DOHH2 (cell line): Measurements from ENCODE around the gene KIR2DL4.
"Not testable (repeated sequence)": the region's sequence is repeated elsewhere in the genome, so short reads cannot be mapped to it uniquely, and the experiment has no call there.

Experiments used
- H3F3A ChIP-seq: fragments of 200-600 bp; sonication (generic), shearing (Covaris generic); 2 replicates; pipeline ENCODE4 v1.6.0; 2016; ENCODE audit warnings: antibody characterized with exemption, mild to moderate bottlenecking; ENCODE audit not compliant: control insufficient read depth, insufficient read depth
- H3K27ac ChIP-seq: fragments of 200-600 bp; sonication (generic); 2 replicates; pipeline ENCODE4 v1.5.1; 2014; ENCODE audit warnings: low read depth, mild to moderate bottlenecking, low read length, moderate library complexity
- H3K27me3 ChIP-seq: fragments of 200-600 bp; sonication (generic); 2 replicates; pipeline ENCODE4 v1.6.1; 2014; ENCODE audit warnings: mild to moderate bottlenecking, low read length, mixed read lengths; ENCODE audit not compliant: control insufficient read depth
- H3K36me3 ChIP-seq: fragments of 200-600 bp; sonication (generic); 2 replicates; pipeline ENCODE4 v1.6.1; 2014; ENCODE audit warnings: mild to moderate bottlenecking, low read length, moderate library complexity, mixed read lengths; ENCODE audit not compliant: control insufficient read depth
- H3K4me1 ChIP-seq: fragments of 200-600 bp; sonication (generic); 2 replicates; pipeline ENCODE4 v1.6.1; 2014; ENCODE audit warnings: mild to moderate bottlenecking, low read length, mixed read lengths; ENCODE audit not compliant: control insufficient read depth
- H3K4me2 ChIP-seq: fragments of 200-600 bp; sonication (generic); 2 replicates; pipeline ENCODE4 v1.6.0; 2014; ENCODE audit warnings: mild to moderate bottlenecking, low read length, moderate library complexity
- H3K4me3 ChIP-seq: fragments of 200-600 bp; sonication (generic); 2 replicates; pipeline ENCODE4 v1.5.1; 2014; ENCODE audit warnings: mild to moderate bottlenecking, low read length, mixed read lengths
- H3K79me2 ChIP-seq: fragments of 200-600 bp; sonication (generic); 2 replicates; pipeline ENCODE4 v1.6.1; 2014; ENCODE audit warnings: mild to moderate bottlenecking, low read length, mixed read lengths; ENCODE audit not compliant: control insufficient read depth
- H3K9me2 ChIP-seq: fragments of 200-600 bp; sonication (generic); replicated peaks from 2 replicates; pipeline ENCODE4 v1.6.1; 2014; ENCODE audit warnings: mild to moderate bottlenecking, low read length, mixed read lengths; ENCODE audit not compliant: control insufficient read depth
- H3K9me3 ChIP-seq: fragments of 200-600 bp; sonication (generic); 2 replicates; pipeline ENCODE4 v1.6.1; 2014; ENCODE audit warnings: antibody characterized with exemption, low read length, mixed read lengths; ENCODE audit not compliant: control insufficient read depth, insufficient read depth
- H4K20me1 ChIP-seq: fragments of 200-600 bp; sonication (generic); 2 replicates; pipeline ENCODE4 v1.6.0; 2014; ENCODE audit warnings: low read depth, mild to moderate bottlenecking, antibody characterized with exemption, low read length, moderate library complexity; ENCODE audit not compliant: control insufficient read depth, insufficient read depth

KIR2DL4 gene

DNA sequence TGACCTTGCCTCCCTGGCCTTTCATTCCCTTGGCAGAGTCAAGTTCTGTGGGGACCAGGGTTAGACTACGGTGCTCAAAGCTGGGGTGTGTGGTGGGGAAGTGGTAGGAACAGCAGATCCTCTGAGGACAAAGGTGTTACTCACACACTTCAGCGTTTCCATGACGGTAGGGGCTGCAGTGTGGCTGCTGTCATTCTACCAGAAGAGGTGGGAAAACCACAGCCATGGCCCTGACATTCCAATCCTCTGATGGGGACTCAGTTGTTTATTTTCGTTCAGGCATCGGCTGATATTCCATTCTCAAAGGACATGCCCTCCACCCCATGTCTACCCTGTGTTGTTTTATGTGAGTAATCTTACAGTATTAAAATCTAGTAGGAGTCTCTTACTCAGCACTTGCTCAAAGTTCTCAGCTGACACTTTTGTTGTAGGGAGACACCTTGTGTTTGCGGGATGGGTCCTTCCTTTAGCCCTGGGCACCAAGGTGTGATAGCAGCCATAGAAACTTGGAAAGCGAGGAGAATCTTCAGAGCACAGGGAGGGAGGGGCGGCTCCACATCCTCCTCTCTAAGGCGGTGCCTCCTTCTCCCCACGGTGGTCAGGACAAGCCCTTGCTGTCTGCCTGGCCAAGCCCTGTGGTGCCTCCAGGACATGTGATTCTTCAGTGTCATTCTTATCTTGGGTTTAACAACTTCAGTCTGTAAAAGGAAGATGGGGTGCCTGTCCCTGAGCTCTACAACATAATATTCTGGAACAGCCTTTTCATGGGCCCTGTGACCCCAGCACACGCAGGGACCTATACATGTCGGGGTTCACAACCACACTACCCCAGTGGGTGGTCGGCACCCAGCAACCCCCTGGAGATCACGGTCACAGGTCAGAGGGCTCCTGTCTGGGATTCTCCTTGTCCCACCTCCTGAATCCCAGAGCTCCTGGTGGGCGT lies 32.1 kb upstream of the KIR2DL4 start:
- H3K27me3 ChIP-seq, H3K9me3 ChIP-seq, H3K27ac ChIP-seq, H3F3A ChIP-seq, H3K36me3 ChIP-seq, H4K20me1 ChIP-seq, H3K4me3 ChIP-seq, H3K9me2 ChIP-seq, H3K79me2 ChIP-seq, H3K4me1 ChIP-seq, H3K4me2 ChIP-seq: not testable (repeated sequence)

DNA sequence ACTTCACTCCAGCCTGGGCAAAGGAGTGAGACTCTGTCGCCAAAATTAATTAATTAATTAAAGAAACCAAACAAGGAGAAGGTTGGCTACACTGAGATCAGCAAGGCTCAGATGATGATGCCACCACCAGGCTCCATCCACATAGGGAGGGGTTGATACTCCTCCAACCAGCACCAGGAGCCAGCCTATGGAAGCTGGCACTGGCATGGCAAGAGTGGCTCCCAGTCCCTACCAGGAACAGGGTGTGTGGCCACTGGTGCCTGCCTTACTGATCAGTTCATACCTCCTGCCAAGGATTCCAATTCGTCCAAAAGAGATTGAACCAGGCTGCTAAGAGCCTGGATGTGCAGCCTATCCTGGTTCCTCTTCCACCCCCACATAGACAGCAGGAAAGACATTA lies 30.7 kb upstream of the KIR2DL4 start:
- not testable (repeated sequence) for H3K9me3 ChIP-seq, H3K36me3 ChIP-seq, H3F3A ChIP-seq, H3K27me3 ChIP-seq, H3K9me2 ChIP-seq, H3K4me3 ChIP-seq, H4K20me1 ChIP-seq, H3K4me2 ChIP-seq, H3K4me1 ChIP-seq, H3K27ac ChIP-seq, H3K79me2 ChIP-seq

DNA sequence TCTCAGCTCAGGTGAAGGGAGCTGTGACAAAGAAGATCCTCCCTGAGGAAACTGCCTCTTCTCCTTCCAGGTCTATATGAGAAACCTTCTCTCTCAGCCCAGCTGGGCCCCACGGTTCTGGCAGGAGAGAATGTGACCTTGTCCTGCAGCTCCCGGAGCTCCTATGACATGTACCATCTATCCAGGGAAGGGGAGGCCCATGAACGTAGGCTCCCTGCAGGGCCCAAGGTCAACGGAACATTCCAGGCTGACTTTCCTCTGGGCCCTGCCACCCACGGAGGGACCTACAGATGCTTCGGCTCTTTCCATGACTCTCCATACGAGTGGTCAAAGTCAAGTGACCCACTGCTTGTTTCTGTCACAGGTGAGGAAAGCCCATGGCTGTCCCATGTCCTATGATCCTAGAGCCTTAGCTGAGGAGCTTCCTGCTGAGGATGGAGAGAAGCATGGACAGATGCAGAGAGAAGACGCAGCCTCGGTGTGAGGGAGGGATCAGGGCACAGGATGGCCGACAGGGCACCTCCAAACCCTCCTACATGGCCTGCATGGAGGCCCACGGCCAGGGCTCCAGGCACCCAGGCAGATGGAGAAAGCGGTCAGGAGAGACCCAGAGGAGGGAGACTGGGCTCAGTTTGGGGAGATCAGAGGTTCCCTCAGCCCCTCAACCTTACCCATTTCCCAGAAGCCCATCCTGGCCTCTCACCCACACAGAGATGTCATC lies 28.2 kb upstream of the KIR2DL4 start:
- H3K36me3 ChIP-seq, H3K4me3 ChIP-seq, H3K27ac ChIP-seq, H3K9me2 ChIP-seq, H4K20me1 ChIP-seq, H3K27me3 ChIP-seq, H3K4me1 ChIP-seq, H3K4me2 ChIP-seq, H3F3A ChIP-seq, H3K9me3 ChIP-seq, H3K79me2 ChIP-seq: not testable (repeated sequence)

DNA sequence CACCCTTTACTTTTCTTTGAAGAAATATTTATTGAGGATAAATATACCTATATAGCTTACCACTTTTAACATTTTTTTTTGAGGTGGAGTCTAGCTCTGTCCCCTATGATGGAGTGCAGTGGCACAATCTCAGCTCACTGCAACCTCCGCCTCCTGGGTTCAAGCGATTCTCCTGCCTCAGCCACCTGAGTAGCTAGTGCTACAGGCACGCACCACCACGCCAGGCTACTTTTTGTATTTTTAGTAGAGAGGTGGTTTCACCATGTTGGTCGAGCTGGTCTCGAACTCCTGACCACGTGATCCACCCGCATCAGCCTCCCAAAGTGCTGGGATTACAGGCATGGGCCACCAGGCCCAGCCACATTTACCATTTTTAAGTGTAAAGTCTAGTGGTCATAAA lies 27.6 kb upstream of the KIR2DL4 start:
- not testable (repeated sequence) for H3K4me3 ChIP-seq, H3K9me2 ChIP-seq, H3K4me1 ChIP-seq, H3K27me3 ChIP-seq, H3K27ac ChIP-seq, H3K36me3 ChIP-seq, H4K20me1 ChIP-seq, H3F3A ChIP-seq, H3K4me2 ChIP-seq, H3K9me3 ChIP-seq, H3K79me2 ChIP-seq

DNA sequence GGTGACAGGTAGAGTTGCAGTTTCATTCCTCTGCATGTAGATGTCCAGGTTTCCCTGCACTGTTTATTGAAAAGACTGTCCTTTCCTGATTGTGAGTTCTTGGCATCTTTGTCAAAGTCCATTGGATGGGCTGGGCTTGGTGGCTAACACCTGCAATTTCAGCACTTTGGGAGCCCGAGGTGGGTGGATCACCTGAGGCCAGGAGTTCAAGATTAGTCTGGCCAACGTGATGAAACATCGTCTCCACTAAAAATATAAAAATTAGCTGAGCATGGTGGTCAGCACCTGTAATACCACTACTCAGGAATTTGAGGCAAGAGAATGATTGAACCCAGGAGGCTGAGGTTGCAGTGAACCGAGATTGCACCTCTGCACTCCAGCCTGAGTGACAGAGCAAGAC lies 25.6 kb upstream of the KIR2DL4 start:
- not testable (repeated sequence) for H3K9me3 ChIP-seq, H3K79me2 ChIP-seq, H3K27ac ChIP-seq, H3K4me1 ChIP-seq, H3K36me3 ChIP-seq, H3K4me3 ChIP-seq, H3F3A ChIP-seq, H3K4me2 ChIP-seq, H3K9me2 ChIP-seq, H4K20me1 ChIP-seq, H3K27me3 ChIP-seq

DNA sequence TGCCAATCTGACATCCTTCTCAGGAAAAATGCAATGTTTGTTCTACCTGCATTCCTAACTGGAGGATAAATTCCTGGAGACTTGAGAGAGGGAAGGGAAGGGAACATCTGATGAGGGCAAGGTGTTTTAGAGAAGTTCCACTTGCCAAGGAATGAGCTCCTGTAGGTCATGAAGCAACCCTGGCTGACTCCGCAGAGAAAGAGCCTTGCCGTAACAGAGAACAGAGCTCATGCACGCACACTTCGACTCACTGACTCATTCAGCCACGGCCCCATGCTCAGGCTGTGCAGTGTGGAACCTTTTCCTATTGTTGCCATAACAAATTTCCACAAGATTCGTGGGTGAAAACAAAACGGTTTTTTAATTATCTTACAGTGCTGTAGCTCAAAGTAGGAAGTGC lies 24.5 kb upstream of the KIR2DL4 start:
- not testable (repeated sequence) for H3K4me1 ChIP-seq, H3K9me3 ChIP-seq, H3K4me2 ChIP-seq, H3K27me3 ChIP-seq, H3K79me2 ChIP-seq, H3K36me3 ChIP-seq, H3K9me2 ChIP-seq, H3K27ac ChIP-seq, H3K4me3 ChIP-seq, H4K20me1 ChIP-seq, H3F3A ChIP-seq

DNA sequence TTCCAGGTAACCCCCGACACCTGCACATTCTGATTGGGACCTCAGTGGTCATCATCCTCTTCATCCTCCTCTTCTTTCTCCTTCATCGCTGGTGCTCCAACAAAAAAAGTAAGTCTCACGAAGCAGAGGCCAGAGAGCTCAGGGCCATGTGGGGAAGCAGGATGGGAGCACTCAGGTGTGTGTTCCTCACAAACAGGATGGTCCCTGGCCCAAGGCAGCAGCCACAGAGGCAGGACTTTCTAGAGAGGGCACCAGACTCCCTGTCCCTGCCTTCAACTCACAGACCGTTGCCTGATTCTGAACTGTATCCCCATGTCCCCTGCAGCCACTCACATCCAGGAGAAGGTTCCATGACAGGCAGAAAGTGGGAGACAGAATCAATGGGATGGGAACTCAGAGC lies 20.5 kb upstream of the KIR2DL4 start:
- not testable (repeated sequence) for H4K20me1 ChIP-seq, H3K4me1 ChIP-seq, H3K4me2 ChIP-seq, H3K9me2 ChIP-seq, H3K27me3 ChIP-seq, H3K27ac ChIP-seq, H3K4me3 ChIP-seq, H3K79me2 ChIP-seq, H3K36me3 ChIP-seq, H3K9me3 ChIP-seq, H3F3A ChIP-seq

DNA sequence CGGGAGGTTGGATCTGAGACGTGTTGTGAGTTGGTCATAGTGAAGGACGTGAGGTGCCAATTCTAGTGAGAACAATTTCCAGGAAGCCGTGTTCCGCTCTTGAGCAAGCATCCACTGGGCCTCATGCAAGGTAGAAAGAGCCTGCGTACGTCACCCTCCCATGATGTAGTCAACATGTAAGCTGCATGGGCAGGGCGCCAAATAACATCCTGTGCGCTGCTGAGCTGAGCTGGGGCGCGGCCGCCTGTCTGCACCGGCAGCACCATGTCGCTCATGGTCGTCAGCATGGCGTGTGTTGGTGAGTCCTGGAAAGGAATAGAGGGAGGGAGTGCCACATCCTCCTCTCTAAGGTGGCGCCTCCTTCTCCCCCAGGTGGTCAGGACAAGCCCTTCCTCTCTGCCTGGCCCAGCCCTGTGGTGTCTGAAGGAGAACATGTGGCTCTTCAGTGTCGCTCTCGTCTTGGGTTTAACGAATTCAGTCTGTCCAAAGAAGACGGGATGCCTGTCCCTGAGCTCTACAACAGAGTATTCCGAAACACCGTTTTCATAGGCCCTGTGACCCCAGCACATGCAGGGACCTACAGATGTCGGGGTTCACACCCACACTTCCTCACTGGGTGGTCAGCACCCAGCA lies 17.2 kb upstream of the KIR2DL4 start:
- not testable (repeated sequence) for H3F3A ChIP-seq

More for the DNA sequence above, 17.2 kb upstream of the KIR2DL4 start:
- not testable (repeated sequence) for H3K27ac ChIP-seq, H3K4me3 ChIP-seq, H3K9me2 ChIP-seq, H3K36me3 ChIP-seq, H3K79me2 ChIP-seq, H3K4me2 ChIP-seq, H3K9me3 ChIP-seq, H4K20me1 ChIP-seq, H3K27me3 ChIP-seq, H3K4me1 ChIP-seq
